Liver (tissue), 9 donors: ENCODE measurements around the gene NOL6. TPM values are rescaled to one million over a fixed set of nuclear protein-coding genes. Genes with fewer than 3 reads are reported as not detected.
"Not testable (repeated sequence)": the region's sequence is repeated elsewhere in the genome, so short reads cannot be mapped to it uniquely, and the experiment has no call there.

ENCODE experiments used
- DNase-seq: peaks from one replicate; pipeline ENCODE4 v3.0.0-alpha.2; 2017; ENCODE audit warnings: low spot score
- H3K27ac ChIP-seq, 2 donors: one replicate each; pipeline ENCODE4 v1.7.0; 2013; ENCODE audit warnings: inconsistent platforms in 2 of 2, low read length in 2 of 2, control low read depth in 1 of 2, low read depth in 1 of 2, mild to moderate bottlenecking in 1 of 2
- H3K27me3 ChIP-seq, 4 donors: one replicate each; pipeline versions ENCODE4 v1.6.1 to v1.7.0; 2013; ENCODE audit warnings: low read length in 3 of 4, inconsistent platforms in 1 of 4, mild to moderate bottlenecking in 1 of 4, moderate library complexity in 1 of 4; ENCODE audit not compliant: control insufficient read depth in 4 of 4, insufficient read depth in 4 of 4
- H3K36me3 ChIP-seq, 4 donors: one replicate each; pipeline versions ENCODE4 v1.6.1 to v1.7.0; 2013; ENCODE audit warnings: low read length in 3 of 4, mild to moderate bottlenecking in 3 of 4, low read depth in 1 of 4, moderate library complexity in 1 of 4; ENCODE audit not compliant: control insufficient read depth in 4 of 4, insufficient read depth in 3 of 4
- H3K4me1 ChIP-seq, 4 donors: one replicate each; pipeline versions ENCODE4 v1.6.1 to v1.7.0; 2013; ENCODE audit warnings: low read length in 3 of 4, mild to moderate bottlenecking in 3 of 4, moderate library complexity in 1 of 4; ENCODE audit not compliant: control insufficient read depth in 4 of 4, insufficient read depth in 4 of 4
- H3K4me3 ChIP-seq, 3 donors: one replicate each; pipeline versions ENCODE4 v1.6.1 to v1.7.0; 2013; ENCODE audit warnings: low read length in 3 of 3, control low read depth in 1 of 3, low read depth in 1 of 3, mild to moderate bottlenecking in 1 of 3
- H3K9ac ChIP-seq, 2 donors: one replicate each; pipeline ENCODE4 v1.7.0; 2013; ENCODE audit warnings: low read length in 2 of 2, mild to moderate bottlenecking in 2 of 2, moderate library complexity in 2 of 2, control low read depth in 1 of 2, low read depth in 1 of 2
- H3K9me3 ChIP-seq, 4 donors: one replicate each; pipeline versions ENCODE4 v1.6.1 to v1.7.0; 2013; ENCODE audit warnings: low read length in 3 of 4; ENCODE audit not compliant: control insufficient read depth in 4 of 4
- CTCF ChIP-seq: fragments of 150-350 bp; IDR thresholded peaks from 2 replicates; pipeline ENCODE4 v1.5.1; 2017; ENCODE audit warnings: improper control_type of control experiment, low read depth, low read length; ENCODE audit not compliant: missing input control
- EGR1 ChIP-seq, 2 donors: IDR thresholded peaks; 2 replicates each; pipeline ENCODE4 v1.6.1; 2016 to 2018; ENCODE audit warnings: antibody characterized with exemption in 2 of 2, low read depth in 2 of 2
- FOXA1 ChIP-seq: IDR thresholded peaks from 2 replicates; pipeline ENCODE4 v1.6.1; 2016; ENCODE audit warnings: antibody characterized with exemption
- FOXA2 ChIP-seq: IDR thresholded peaks from 2 replicates; pipeline ENCODE4 v1.6.1; 2016; ENCODE audit warnings: antibody characterized with exemption
- GABPA ChIP-seq, 2 donors: IDR thresholded peaks in 1 of 2; conservative IDR thresholded peaks in 1 of 2; 2 replicates each; pipeline ENCODE4 v1.6.1; 2016; ENCODE audit warnings: antibody characterized with exemption in 2 of 2, mild to moderate bottlenecking in 1 of 2, moderate library complexity in 1 of 2
- HNF4G ChIP-seq: IDR thresholded peaks from 2 replicates; pipeline ENCODE4 v1.6.1; 2016; ENCODE audit warnings: antibody characterized with exemption
- JUND ChIP-seq, 2 donors: IDR thresholded peaks; 2 replicates each; pipeline ENCODE4 v1.6.1; 2016; ENCODE audit warnings: antibody characterized with exemption in 2 of 2
- MAX ChIP-seq: IDR thresholded peaks from 2 replicates; pipeline ENCODE4 v1.6.1; 2016; ENCODE audit warnings: antibody characterized with exemption
- NR2F2 ChIP-seq: IDR thresholded peaks from 2 replicates; pipeline ENCODE4 v1.6.1; 2016; ENCODE audit warnings: antibody characterized with exemption
- RAD21 ChIP-seq, 2 donors: IDR thresholded peaks; 2 replicates each; pipeline ENCODE4 v1.6.1; 2016; ENCODE audit warnings: antibody characterized with exemption in 2 of 2, mild to moderate bottlenecking in 2 of 2
- REST ChIP-seq: IDR thresholded peaks from 2 replicates; pipeline ENCODE4 v1.6.1; 2016; ENCODE audit warnings: antibody characterized with exemption, mild to moderate bottlenecking
- RXRA ChIP-seq, 2 donors: IDR thresholded peaks; 2 replicates each; pipeline ENCODE4 v1.6.1; 2017 to 2018; ENCODE audit warnings: antibody characterized with exemption in 2 of 2, mild to moderate bottlenecking in 1 of 2
- WGBS: extraction: QIAGEN DNeasy Blood & Tissue Kit; methylation state at CpG from one replicate; pipeline ENCODE4 v1.1.7; 2013; 5-methylcytosine and 5-hydroxymethylcytosine counted together
- polyA plus RNA-seq, 2 donors: library from polyadenylated mRNA; stranded (reverse) in 1 of 2; unstranded in 1 of 2; fragments of 200-250 nt in 1 of 2; fragments of >200 nt in 1 of 2; fragmentation: Nextera tagmentation in 1 of 2; extraction: Ambion mirVana in 1 of 2; gene quantifications; one replicate each; pipeline versions ENCODE4 v1.2.1 to v1.2.3, GENCODE V29; 2013 to 2015
- total RNA-seq, 2 donors: library from RNA; depleted of rRNA; stranded (reverse); fragments of >200 nt; gene quantifications; one replicate each; pipeline ENCODE4 v1.2.3, GENCODE V29; 2014
- TF ChIP-seq, protein P1 (sequence below): IDR thresholded peaks from 2 replicates; pipeline ENCODE4 v1.6.1; 2016; ENCODE audit warnings: antibody characterized with exemption
- TF ChIP-seq, protein P2 (sequence below): IDR thresholded peaks from 2 replicates; pipeline ENCODE4 v1.6.1; 2016; ENCODE audit warnings: antibody characterized with exemption
- donor health status: healthy.
- donor health status: healthy.
- donor health status: healthy.
- donor health status: healthy.
- donor health status: healthy.

NOL6 gene
- total and polyA plus RNA-seq, 4 donors, result 8.8 to 20.2 (median 13.8) TPM

DNA sequence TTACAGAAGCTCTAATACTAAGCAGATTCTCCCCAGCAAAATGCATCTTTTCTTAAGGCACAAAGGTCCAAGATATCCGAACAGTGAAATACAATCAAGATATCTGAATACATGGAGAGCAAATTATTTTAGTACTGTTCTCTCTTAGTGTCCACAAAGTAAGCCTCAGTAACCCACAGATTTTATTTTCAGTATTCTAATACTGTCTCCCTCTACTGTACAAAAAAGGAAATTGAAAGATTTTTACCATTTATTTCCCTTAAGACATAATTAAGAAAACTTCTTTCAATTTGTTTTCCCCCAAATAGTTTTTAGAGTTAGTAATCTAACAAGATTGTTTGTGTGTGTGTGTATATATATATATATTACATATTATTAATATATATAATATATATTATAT is 24.7 kb upstream of the NOL6 start:
- DNase-seq, result no peak
- no peaks in the 10 kb centered on the region for H3K27me3 ChIP-seq
- no peaks in the 10 kb centered on the region for H3K9me3 ChIP-seq
- no peaks in the 10 kb centered on the region for H3K4me1 ChIP-seq
- no peak overlapping the region for H3K27ac ChIP-seq
- no peak for TF ChIP-seq FOXA2
- no peak for TF ChIP-seq HNF4G
- TF ChIP-seq, protein P1, sequence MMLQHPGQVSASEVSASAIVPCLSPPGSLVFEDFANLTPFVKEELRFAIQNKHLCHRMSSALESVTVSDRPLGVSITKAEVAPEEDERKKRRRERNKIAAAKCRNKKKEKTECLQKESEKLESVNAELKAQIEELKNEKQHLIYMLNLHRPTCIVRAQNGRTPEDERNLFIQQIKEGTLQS, result no peak
- no peak for TF ChIP-seq GABPA (IDR thresholded peaks at IDR 0.05 in 1 of 2, conservative IDR thresholded peaks at IDR 0.05 in 1 of 2)
- TF ChIP-seq RXRA (IDR thresholded peaks at IDR 0.05), result no peak
- TF ChIP-seq, protein P2, sequence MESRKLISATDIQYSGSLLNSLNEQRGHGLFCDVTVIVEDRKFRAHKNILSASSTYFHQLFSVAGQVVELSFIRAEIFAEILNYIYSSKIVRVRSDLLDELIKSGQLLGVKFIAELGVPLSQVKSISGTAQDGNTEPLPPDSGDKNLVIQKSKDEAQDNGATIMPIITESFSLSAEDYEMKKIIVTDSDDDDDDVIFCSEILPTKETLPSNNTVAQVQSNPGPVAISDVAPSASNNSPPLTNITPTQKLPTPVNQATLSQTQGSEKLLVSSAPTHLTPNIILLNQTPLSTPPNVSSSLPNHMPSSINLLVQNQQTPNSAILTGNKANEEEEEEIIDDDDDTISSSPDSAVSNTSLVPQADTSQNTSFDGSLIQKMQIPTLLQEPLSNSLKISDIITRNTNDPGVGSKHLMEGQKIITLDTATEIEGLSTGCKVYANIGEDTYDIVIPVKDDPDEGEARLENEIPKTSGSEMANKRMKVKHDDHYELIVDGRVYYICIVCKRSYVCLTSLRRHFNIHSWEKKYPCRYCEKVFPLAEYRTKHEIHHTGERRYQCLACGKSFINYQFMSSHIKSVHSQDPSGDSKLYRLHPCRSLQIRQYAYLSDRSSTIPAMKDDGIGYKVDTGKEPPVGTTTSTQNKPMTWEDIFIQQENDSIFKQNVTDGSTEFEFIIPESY, result no peak
- peak; percentile 34 to 40 for TF ChIP-seq RAD21 (IDR thresholded peaks at IDR 0.05)
- TF ChIP-seq NR2F2, result no peak
- no peak for TF ChIP-seq EGR1 (IDR thresholded peaks at IDR 0.05; ENCODE audit: low read depth in 2 of 2)
- no peak for TF ChIP-seq JUND (IDR thresholded peaks at IDR 0.05)
- TF ChIP-seq FOXA1, result no peak
- peak; percentile 13 for TF ChIP-seq CTCF
- TF ChIP-seq REST, result no peak
- TF ChIP-seq MAX, result no peak
- 54% methylated on average over 1 of the region's 1 CpG for WGBS
- H3K36me3 ChIP-seq, result no peaks in the 10 kb centered on the region
- H3K4me3 ChIP-seq, result no peak overlapping the region
- H3K9ac ChIP-seq, result no peak overlapping the region

DNA sequence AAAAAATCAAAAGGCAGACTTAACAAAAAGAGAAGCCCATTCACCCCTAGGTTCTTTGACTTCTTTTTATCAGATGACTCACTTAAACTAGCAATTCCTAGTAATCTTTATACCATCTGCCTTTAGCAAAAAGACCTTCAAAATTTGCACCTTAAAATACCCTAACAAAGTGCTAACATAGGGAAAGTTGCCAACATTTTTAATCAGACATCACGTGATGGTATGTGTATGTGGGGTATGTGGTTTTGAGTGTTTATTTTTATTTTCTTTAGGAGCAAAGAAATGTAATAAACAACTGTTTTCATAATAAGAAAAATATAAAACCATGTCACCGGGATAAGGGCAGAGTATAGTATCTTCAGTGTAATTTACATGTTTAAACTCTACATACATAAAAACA is 20.1 kb upstream of the NOL6 start:
- H3K36me3 ChIP-seq, H3K27me3 ChIP-seq, H3K4me3 ChIP-seq, H3K9me3 ChIP-seq, H3K27ac ChIP-seq, H3K9ac ChIP-seq, H3K4me1 ChIP-seq, DNase-seq: not testable (repeated sequence)
- WGBS, result 58% methylated on average over 2 of the region's 2 CpGs
